B cell (primary cell): ENCODE data around the gene SLITRK1. TPM values are rescaled to one million over a fixed set of nuclear protein-coding genes. Genes with fewer than 3 reads are reported as not detected.

Source experiments
- ATAC-seq: fragments of 200-7000 bp; cut with Tn5 transposase; one replicate; pipeline ENCODE4 v1.10.0; 2021; ENCODE audit warnings: low read depth, mild to moderate bottlenecking, moderate number of reproducible peaks, moderate library complexity
- CTCF ChIA-PET: fragments of 350-600 bp; sonication (Branson Sonifier 250); formaldehyde crosslinking; loops from one replicate; lab custom pipeline; 2021; ENCODE audit warnings: antibody characterized with exemption, inconsistent platforms; lab: Charles Lee
- POLR2A ChIA-PET: fragments of 350-600 bp; sonication (Branson Sonifier 250); formaldehyde crosslinking; loops from one replicate; lab custom pipeline; 2021; ENCODE audit warnings: antibody characterized with exemption; lab: Charles Lee
- DNase-seq: peaks from one replicate; pipeline ENCODE4 v3.0.0; 2013
- H2AFZ ChIP-seq: 2 replicates; pipeline ENCODE4 v1.6.1; 2012; ENCODE audit warnings: mild to moderate bottlenecking, low read depth, low read length; ENCODE audit not compliant: insufficient read depth, poor library complexity, severe bottlenecking
- H3K27ac ChIP-seq, 2 donors: 1 replicate in 1 of 2; 2 replicates in 1 of 2; pipeline ENCODE4 v1.5.1; 2012 to 2013; ENCODE audit warnings: low read length in 2 of 2, mild to moderate bottlenecking in 2 of 2, moderate library complexity in 1 of 2
- H3K27me3 ChIP-seq, 4 experiments: fragments of 200-600 bp in 1 of 4; sonication (generic) in 1 of 4; replicated peaks in 1 of 4; 1 replicate in 2 of 4; 2 replicates in 2 of 4; pipeline versions ENCODE4 v1.6.1 to v1.7.0; 2013 to 2016; ENCODE audit warnings: low read length in 3 of 4, mild to moderate bottlenecking in 2 of 4, mixed read lengths in 1 of 4, moderate library complexity in 1 of 4; ENCODE audit not compliant: insufficient read depth in 4 of 4, control insufficient read depth in 3 of 4; ENCODE audit errors: control extremely low read depth in 1 of 4
- H3K36me3 ChIP-seq, 2 experiments: replicated peaks in 1 of 2; 1 replicate in 1 of 2; 2 replicates in 1 of 2; pipeline versions ENCODE4 v1.6.1 to v1.7.1; 2013; ENCODE audit warnings: low read length in 1 of 2; ENCODE audit not compliant: insufficient read depth in 2 of 2, control insufficient read depth in 1 of 2; ENCODE audit errors: control extremely low read depth in 1 of 2, extremely low read depth in 1 of 2
- H3K4me1 ChIP-seq, 2 donors: fragments of 200-600 bp in 1 of 2; sonication (generic) in 1 of 2; 1 replicate in 1 of 2; 2 replicates in 1 of 2; pipeline versions ENCODE4 v1.5.1 to v1.6.1; 2013 to 2017; ENCODE audit warnings: low read length in 2 of 2; ENCODE audit not compliant: control insufficient read depth in 2 of 2, insufficient read depth in 2 of 2
- H3K4me2 ChIP-seq: replicated peaks from 2 replicates; pipeline ENCODE3; 2012; ENCODE audit warnings: mild to moderate bottlenecking, low read depth, low read length; ENCODE audit not compliant: poor library complexity, severe bottlenecking
- H3K4me3 ChIP-seq, 5 experiments: fragments of 200-600 bp in 1 of 5; sonication (generic) in 1 of 5; 1 replicate in 3 of 5; 2 replicates in 2 of 5; pipeline versions ENCODE4 v1.5.1 to v1.7.0; 2011 to 2016; ENCODE audit warnings: low read length in 4 of 5, mild to moderate bottlenecking in 4 of 5, low read depth in 2 of 5, control low read depth in 1 of 5, moderate library complexity in 1 of 5; ENCODE audit not compliant: insufficient read depth in 1 of 5; ENCODE audit errors: control extremely low read depth in 1 of 5, extremely low read depth in 1 of 5
- H3K79me2 ChIP-seq: fragments of 200-600 bp; sonication (generic); one replicate; pipeline ENCODE4 v1.6.0; 2016; ENCODE audit warnings: low read length; ENCODE audit not compliant: control insufficient read depth, insufficient read depth
- H3K9ac ChIP-seq: fragments of 200-600 bp; sonication (generic); 2 replicates; pipeline ENCODE4 v1.6.1; 2017; ENCODE audit warnings: mild to moderate bottlenecking, low read length, moderate library complexity
- H3K9me3 ChIP-seq, 3 donors: one replicate each; pipeline versions ENCODE4 v1.6.1 to v1.7.1; 2013; ENCODE audit warnings: low read length in 2 of 3; ENCODE audit not compliant: control insufficient read depth in 2 of 3, insufficient read depth in 1 of 3; ENCODE audit errors: control extremely low read depth in 1 of 3
- H4K20me1 ChIP-seq: 2 replicates; pipeline ENCODE4 v1.6.0; 2012; ENCODE audit warnings: mild to moderate bottlenecking, low read length; ENCODE audit not compliant: insufficient read depth, control insufficient read depth, poor library complexity, severe bottlenecking
- H3K27ac Mint-ChIP-seq: one replicate; pipeline ENCODE4 v1.8.0; 2021; ENCODE audit warnings: mixed read lengths
- H3K27me3 Mint-ChIP-seq: one replicate; pipeline ENCODE4 v1.8.0; 2021; ENCODE audit warnings: mixed read lengths
- H3K4me1 Mint-ChIP-seq: one replicate; pipeline ENCODE4 v1.8.0; 2021; ENCODE audit warnings: mixed read lengths
- H3K4me3 Mint-ChIP-seq: one replicate; pipeline ENCODE4 v1.8.0; 2021; ENCODE audit warnings: mixed read lengths
- H3K9me3 Mint-ChIP-seq: one replicate; pipeline ENCODE4 v1.8.0; 2022; ENCODE audit warnings: mixed read lengths; ENCODE audit not compliant: insufficient read depth
- CTCF ChIP-seq: fragments of 200-600 bp; IDR thresholded peaks from one replicate; pipeline ENCODE4 v1.8.0; 2022; ENCODE audit warnings: antibody characterized with exemption, mild to moderate bottlenecking
- EZH2 ChIP-seq: IDR thresholded peaks from 2 replicates; pipeline ENCODE4 v1.6.1; 2012; ENCODE audit warnings: borderline replicate concordance, low read depth, mild to moderate bottlenecking, moderate library complexity, low read length; ENCODE audit not compliant: insufficient read depth, poor library complexity, severe bottlenecking
- WGBS: methylation state at CpG from one replicate; pipeline ENCODE4 v1.1.5; 2013; ENCODE audit warnings: missing lambda C conversion rate; ENCODE audit not compliant: insufficient coverage; 5-methylcytosine and 5-hydroxymethylcytosine counted together
- intact Hi-C: fragments of 100-400 bp; cut with micrococcal nuclease; formaldehyde crosslinking; loops from one replicate; pipeline ENCODE4 v1.10.0; 2022
- polyA plus RNA-seq: library from polyadenylated mRNA; depleted of rRNA; stranded (reverse); fragments of >200 nt; gene quantifications from 2 replicates; pipeline ENCODE4 v1.2.3, GENCODE V29; 2012
- total RNA-seq, 2 donors: library from RNA; stranded (reverse); fragments of 120-200 nt in 1 of 2; gene quantifications; 1 replicate in 1 of 2; 2 replicates in 1 of 2; pipeline versions ENCODE4 v1.2.3 to v1.2.4, GENCODE V29; 2013 to 2022

SLITRK1 gene
- total and polyA plus RNA-seq, 2 donors (not counting 1 experiment from before 2014, with no cell fraction given), result not detected

- POLR2A ChIA-PET, result no interaction called here
- H3K4me1 Mint-ChIP-seq, result no peaks in the 10 kb centered on the region
- no CpG with 5 or more reads among the region's 2 CpGs for WGBS
- Histone ChIP-seq H3K4me3 (no peak overlapping the region), H2AFZ (no peak overlapping the region), H3K4me2 (no peak overlapping the region), H3K4me1 (no peaks in the 10 kb centered on the region), H4K20me1 (no peaks in the 10 kb centered on the region), H3K27ac (no peak overlapping the region), H3K27me3 (no peaks in the 10 kb centered on the region), H3K36me3 (no peaks in the 10 kb centered on the region), H3K79me2 (no peaks in the 10 kb centered on the region), H3K9me3 (no peaks in the 10 kb centered on the region), H3K9ac (no peak overlapping the region)
- no peak for ATAC-seq
- no peak for DNase-seq
- H3K4me3 Mint-ChIP-seq, result no peak overlapping the region
- H3K27ac Mint-ChIP-seq, result no peak overlapping the region
- CTCF ChIA-PET, result no interaction called here
- intact Hi-C loops, result no loop called here
- TF ChIP-seq EZH2 (no peak), CTCF (no peak)
- H3K9me3 Mint-ChIP-seq, result peaks cover 10% of the 10 kb centered on the region
- no peaks in the 10 kb centered on the region for H3K27me3 Mint-ChIP-seq
Observed at GRCh38 chr13:83845106-83845505, 37.2 kb downstream of the SLITRK1 start.

GRCh38 chr13:83839146-83839545, 43.1 kb downstream of the SLITRK1 start:
- DNase-seq, result no peak
- TF ChIP-seq CTCF (no peak), EZH2 (no peak)
- H3K9me3 Mint-ChIP-seq, result peaks cover 2% of the 10 kb centered on the region
- ChIA-PET POLR2A (no interaction called here), CTCF (no interaction called here)
- Histone ChIP-seq H3K9me3 (no peaks in the 10 kb centered on the region), H3K27me3 (no peaks in the 10 kb centered on the region), H3K27ac (no peak overlapping the region), H3K4me2 (no peak overlapping the region), H3K36me3 (no peaks in the 10 kb centered on the region), H3K4me1 (no peaks in the 10 kb centered on the region), H3K4me3 (no peak overlapping the region), H4K20me1 (no peaks in the 10 kb centered on the region), H2AFZ (no peak overlapping the region), H3K79me2 (no peaks in the 10 kb centered on the region), H3K9ac (no peak overlapping the region)
- no peaks in the 10 kb centered on the region for H3K27me3 Mint-ChIP-seq
- no peaks in the 10 kb centered on the region for H3K4me1 Mint-ChIP-seq
- no peak overlapping the region for H3K4me3 Mint-ChIP-seq
- 100% methylated on average over 2 of the region's 3 CpGs for WGBS
- intact Hi-C loops, result no loop called here
- no peak overlapping the region for H3K27ac Mint-ChIP-seq
- ATAC-seq, result no peak
